Aorta (tissue), 5 donors: ENCODE data around the gene RTP5. TPM values are rescaled to one million over a fixed set of nuclear protein-coding genes. Genes with fewer than 3 reads are reported as not detected.

ENCODE experiments used
- ATAC-seq: fragments of 200-7000 bp; cut with Tn5 transposase; one replicate; pipeline ENCODE4 v1.9.1; 2022; ENCODE audit warnings: moderate library complexity; ENCODE audit not compliant: low FRiP score
- DNase-seq, 2 donors: peaks; one replicate each; pipeline ENCODE4 v3.0.0-alpha.2; 2020
- H3K27ac ChIP-seq, 2 donors: one replicate each; pipeline ENCODE4 v1.5.1; 2013; ENCODE audit warnings: low read length in 2 of 2, mild to moderate bottlenecking in 2 of 2, moderate library complexity in 2 of 2, control low read depth in 1 of 2, inconsistent platforms in 1 of 2, low read depth in 1 of 2
- H3K27me3 ChIP-seq, 2 donors: one replicate each; pipeline ENCODE4 v1.6.1; 2013; ENCODE audit warnings: control low read depth in 1 of 2, low read length in 1 of 2, mild to moderate bottlenecking in 1 of 2, moderate library complexity in 1 of 2; ENCODE audit not compliant: insufficient read depth in 2 of 2, control insufficient read depth in 1 of 2
- H3K36me3 ChIP-seq, 2 donors: one replicate each; pipeline ENCODE4 v1.6.1; 2013; ENCODE audit warnings: control low read depth in 1 of 2, low read length in 1 of 2, mild to moderate bottlenecking in 1 of 2; ENCODE audit not compliant: insufficient read depth in 2 of 2, control insufficient read depth in 1 of 2
- H3K4me1 ChIP-seq, 2 donors: one replicate each; pipeline ENCODE4 v1.6.1; 2013; ENCODE audit warnings: low read length in 2 of 2, control low read depth in 1 of 2, mild to moderate bottlenecking in 1 of 2, moderate library complexity in 1 of 2; ENCODE audit not compliant: insufficient read depth in 2 of 2, control insufficient read depth in 1 of 2
- H3K4me3 ChIP-seq, 2 donors: one replicate each; pipeline ENCODE4 v1.5.1; 2013; ENCODE audit warnings: low read length in 2 of 2, control low read depth in 1 of 2, mild to moderate bottlenecking in 1 of 2
- H3K9me3 ChIP-seq: one replicate; pipeline ENCODE4 v1.6.1; 2013; ENCODE audit warnings: mild to moderate bottlenecking, low read length; ENCODE audit not compliant: control insufficient read depth
- WGBS, 2 donors: extraction: QIAGEN DNeasy Blood & Tissue Kit; methylation state at CpG; one replicate each; pipeline ENCODE4 v1.1.7; 2013; 5-methylcytosine and 5-hydroxymethylcytosine counted together
- intact Hi-C, 2 donors: fragments of 100-400 bp; cut with DNase I; formaldehyde crosslinking; loops; one replicate each; pipeline versions ENCODE4 v1.14.2 to v1.15.0; 2022
- polyA plus RNA-seq, 2 donors: library from polyadenylated mRNA; stranded (reverse); fragments of 200-250 nt; gene quantifications; one replicate each; pipeline ENCODE4 v1.2.3, GENCODE V29; 2013
- total RNA-seq, 2 donors: library from RNA; stranded (reverse); fragmentation: NEBNext Ultra II Directional; extraction: Animal tissue kit (Norgen Biotek cat#: 25700); gene quantifications; one replicate each; pipeline ENCODE4 v1.2.1, GENCODE V29; 2021
- donor health status: healthy with polysubstance abuse.
- donor health status: Bipolar disorder and iron deficiency.
- donor health status: DM: no; HTN: no; CAD: no.
- donor health status: DM: no; HTN: no; CAD: no.
- donor health status: DM: yes; HTN: yes; CAD: no.

Gene RTP5
- total and polyA plus RNA-seq, 4 donors, result not detected

- 89 to 92% methylated on average over 9 to 10 of the region's 10 CpGs for WGBS, 2 donors
- DNase-seq (peak in 1 of 2 donors; percentile 22), ATAC-seq (no peak)
- Histone ChIP-seq H3K36me3 (no peaks in the 10 kb centered on the region), H3K4me1 (no peaks in the 10 kb centered on the region), H3K27ac (no peak overlapping the region), H3K27me3 (no peaks in the 10 kb centered on the region), H3K9me3 (no peaks in the 10 kb centered on the region), H3K4me3 (no peak overlapping the region)
- intact Hi-C loops, result no loop called here
Measured at GRCh38 chr2:241896746-241897201, 27.2 kb downstream of the RTP5 start.

GRCh38 chr2:241897231-241897916, 27.8 kb downstream of the RTP5 start:
- intact Hi-C loops, result no loop called here
- Histone ChIP-seq H3K4me1 (no peaks in the 10 kb centered on the region), H3K27ac (no peak overlapping the region), H3K36me3 (no peaks in the 10 kb centered on the region), H3K27me3 (no peaks in the 10 kb centered on the region), H3K4me3 (no peak overlapping the region), H3K9me3 (no peaks in the 10 kb centered on the region)
- ATAC-seq (no peak), DNase-seq (peak in 1 of 2 donors; percentile 50)
- 82 to 91% methylated on average over 17 of the region's 17 CpGs for WGBS, 2 donors

- Histone ChIP-seq H3K4me3 (no peak overlapping the region), H3K27ac (no peak overlapping the region), H3K27me3 (no peaks in the 10 kb centered on the region), H3K9me3 (no peaks in the 10 kb centered on the region), H3K36me3 (no peaks in the 10 kb centered on the region), H3K4me1 (no peaks in the 10 kb centered on the region)
- 87 to 88% methylated on average over 30 of the region's 30 CpGs for WGBS, 2 donors
- peak in 1 of 2 donors; percentile 70 for DNase-seq
- intact Hi-C loops, result no loop called here
- no peak for ATAC-seq
Measured at GRCh38 chr2:241898463-241899270, 29.1 kb downstream of the RTP5 start.

- no peak overlapping the region for H3K4me3 ChIP-seq
- no peaks in the 10 kb centered on the region for H3K4me1 ChIP-seq
- DNase-seq, result peak in 1 of 2 donors; percentile 68
- 66 to 69% methylated on average over 32 of the region's 32 CpGs for WGBS, 2 donors
- ATAC-seq, result no peak
- intact Hi-C loops, result no loop called here
- no peaks in the 10 kb centered on the region for H3K36me3 ChIP-seq
- H3K27ac ChIP-seq, result no peak overlapping the region
- no peaks in the 10 kb centered on the region for H3K27me3 ChIP-seq
- H3K9me3 ChIP-seq, result no peaks in the 10 kb centered on the region
Measured at GRCh38 chr2:241900251-241901017, 30.9 kb downstream of the RTP5 start.

GRCh38 chr2:241901018-241901380, 31.5 kb downstream of the RTP5 start:
- Histone ChIP-seq H3K4me3 (no peak overlapping the region), H3K4me1 (no peaks in the 10 kb centered on the region), H3K9me3 (no peaks in the 10 kb centered on the region), H3K36me3 (no peaks in the 10 kb centered on the region), H3K27ac (no peak overlapping the region), H3K27me3 (no peaks in the 10 kb centered on the region)
- no peak for ATAC-seq
- peak in 1 of 2 donors; percentile 72 for DNase-seq
- 90 to 92% methylated on average over 21 of the region's 21 CpGs for WGBS, 2 donors
- intact Hi-C loops, result no loop called here

GRCh38 chr2:241901500-241902351, 32.2 kb downstream of the RTP5 start:
- intact Hi-C loops, result no loop called here
- Histone ChIP-seq H3K36me3 (no peaks in the 10 kb centered on the region), H3K27ac (no peak overlapping the region), H3K27me3 (no peaks in the 10 kb centered on the region), H3K4me1 (no peaks in the 10 kb centered on the region), H3K4me3 (peak overlapping the region in 1 of 2 donors; percentile 31), H3K9me3 (no peaks in the 10 kb centered on the region)
- WGBS, 2 donors, result 47 to 68% methylated on average over 50 to 54 of the region's 54 CpGs
- DNase-seq (peak in 1 of 2 donors; percentile 68), ATAC-seq (no peak)

GRCh38 chr2:241902357-241902991, 32.9 kb downstream of the RTP5 start:
- Histone ChIP-seq H3K4me1 (no peaks in the 10 kb centered on the region), H3K4me3 (peak overlapping the region in 1 of 2 donors; percentile 31), H3K27me3 (no peaks in the 10 kb centered on the region), H3K27ac (no peak overlapping the region), H3K36me3 (no peaks in the 10 kb centered on the region), H3K9me3 (no peaks in the 10 kb centered on the region)
- WGBS, 2 donors, result 54 to 76% methylated on average over 30 to 48 of the region's 48 CpGs
- intact Hi-C loops, result no loop called here
- ATAC-seq, result no peak
- DNase-seq, result peak in 1 of 2 donors; percentile 75
